ENCODE data around the gene NXPH4.

DNA sequence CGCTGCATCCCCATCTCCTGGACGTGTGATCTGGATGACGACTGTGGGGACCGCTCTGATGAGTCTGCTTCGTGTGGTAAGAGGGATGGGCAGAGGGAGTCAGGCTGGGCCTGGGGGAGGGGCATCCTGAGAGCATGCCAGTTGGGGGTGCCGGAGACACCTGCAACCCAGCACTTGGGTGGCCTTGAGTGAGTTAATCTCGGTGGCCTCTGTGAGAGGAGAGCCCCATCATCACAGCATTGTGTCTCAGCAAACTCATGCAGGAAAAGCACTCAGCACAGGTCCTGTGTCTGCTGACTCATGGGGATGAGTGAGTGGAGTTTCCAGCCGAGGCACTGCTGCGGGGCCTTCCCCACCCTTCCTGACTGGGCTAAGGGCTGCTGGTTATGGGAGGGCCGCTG, 49.6 kb upstream of the NXPH4 start:
- TF ChIP-seq, protein P1, sequence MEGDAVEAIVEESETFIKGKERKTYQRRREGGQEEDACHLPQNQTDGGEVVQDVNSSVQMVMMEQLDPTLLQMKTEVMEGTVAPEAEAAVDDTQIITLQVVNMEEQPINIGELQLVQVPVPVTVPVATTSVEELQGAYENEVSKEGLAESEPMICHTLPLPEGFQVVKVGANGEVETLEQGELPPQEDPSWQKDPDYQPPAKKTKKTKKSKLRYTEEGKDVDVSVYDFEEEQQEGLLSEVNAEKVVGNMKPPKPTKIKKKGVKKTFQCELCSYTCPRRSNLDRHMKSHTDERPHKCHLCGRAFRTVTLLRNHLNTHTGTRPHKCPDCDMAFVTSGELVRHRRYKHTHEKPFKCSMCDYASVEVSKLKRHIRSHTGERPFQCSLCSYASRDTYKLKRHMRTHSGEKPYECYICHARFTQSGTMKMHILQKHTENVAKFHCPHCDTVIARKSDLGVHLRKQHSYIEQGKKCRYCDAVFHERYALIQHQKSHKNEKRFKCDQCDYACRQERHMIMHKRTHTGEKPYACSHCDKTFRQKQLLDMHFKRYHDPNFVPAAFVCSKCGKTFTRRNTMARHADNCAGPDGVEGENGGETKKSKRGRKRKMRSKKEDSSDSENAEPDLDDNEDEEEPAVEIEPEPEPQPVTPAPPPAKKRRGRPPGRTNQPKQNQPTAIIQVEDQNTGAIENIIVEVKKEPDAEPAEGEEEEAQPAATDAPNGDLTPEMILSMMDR (IDR thresholded peaks at IDR 0.05), result no peak
- no peak for TF ChIP-seq EZH2 (IDR thresholded peaks at IDR 0.05; ENCODE audit: borderline replicate concordance, insufficient read depth, low read depth, low read length, poor library complexity, severe bottlenecking)

All from B cell (primary cell).